ENCODE results near the gene CHST8. TPM values are rescaled to one million over a fixed set of nuclear protein-coding genes. Genes with fewer than 3 reads are reported as not detected.

Gene CHST8
- total RNA-seq, 1 donor from 2014 or later: not detected

- FAIRE-seq (no peak), DNase-seq (ENCODE audit: low read depth) (no peak)
- H3K27me3 Mint-ChIP-seq (ENCODE audit: low read depth, unreplicated experiment): peaks cover 60% of the 10 kb centered on the region
- Histone ChIP-seq H3K9ac (ENCODE audit: low read length) (no peak overlapping the region), H2AFZ (ENCODE audit: low read depth, low read length) (no peak overlapping the region), H3K4me1 (ENCODE audit: insufficient read depth, low read length) (no peaks in the 10 kb centered on the region), H3K27me3 (ENCODE audit: insufficient read depth, low read length) (peaks cover 12% of the 10 kb centered on the region), H3K36me3 (ENCODE audit: insufficient read depth, low read length) (no peaks in the 10 kb centered on the region), H3K4me2 (ENCODE audit: low read length) (no peak overlapping the region), H3K4me3 (ENCODE audit: insufficient read depth, low read depth, low read length) (no peak overlapping the region), H4K20me1 (ENCODE audit: insufficient read depth, low read length) (no peaks in the 10 kb centered on the region), H3K27ac (ENCODE audit: low read depth, low read length) (no peak overlapping the region), H3K79me2 (ENCODE audit: insufficient read depth, low read length) (no peaks in the 10 kb centered on the region), H3K9me3 (ENCODE audit: insufficient read depth, low read depth, low read length) (no peaks in the 10 kb centered on the region)
- no peak overlapping the region for H3K4me3 Mint-ChIP-seq (ENCODE audit: unreplicated experiment)
- H3K4me1 Mint-ChIP-seq (ENCODE audit: low read depth, unreplicated experiment): no peaks in the 10 kb centered on the region
- TF ChIP-seq EZH2 (IDR thresholded peaks at IDR 0.05; ENCODE audit: insufficient read depth, low read length) (no peak), CTCF (IDR thresholded peaks at IDR 0.05; ENCODE audit: insufficient read depth, low read depth, low read length) (no peak)
- no peaks in the 10 kb centered on the region for H3K9me3 Mint-ChIP-seq (ENCODE audit: unreplicated experiment)
- no peak overlapping the region for H3K27ac Mint-ChIP-seq (ENCODE audit: unreplicated experiment)
- H3K36me3 Mint-ChIP-seq (ENCODE audit: low read depth, unreplicated experiment): no peaks in the 10 kb centered on the region
Measured at GRCh38 chr19:33684538-33685232, 62.9 kb downstream of the CHST8 start.

- H3K4me3 Mint-ChIP-seq (ENCODE audit: unreplicated experiment): no peak overlapping the region
- DNase-seq (ENCODE audit: low read depth): no peak
- H3K4me1 ChIP-seq (ENCODE audit: insufficient read depth, low read length): no peaks in the 10 kb centered on the region
Measured at GRCh38 chr19:33685541-33685940, 63.8 kb downstream of the CHST8 start.

More at GRCh38 chr19:33685541-33685940, 63.8 kb downstream of the CHST8 start:
- Histone ChIP-seq H3K79me2 (ENCODE audit: insufficient read depth, low read length) (no peaks in the 10 kb centered on the region), H4K20me1 (ENCODE audit: insufficient read depth, low read length) (no peaks in the 10 kb centered on the region), H3K4me2 (ENCODE audit: low read length) (no peak overlapping the region), H3K4me3 (ENCODE audit: insufficient read depth, low read depth, low read length) (no peak overlapping the region), H2AFZ (ENCODE audit: low read depth, low read length) (no peak overlapping the region), H3K36me3 (ENCODE audit: insufficient read depth, low read length) (no peaks in the 10 kb centered on the region), H3K27ac (ENCODE audit: low read depth, low read length) (no peak overlapping the region), H3K9ac (ENCODE audit: low read length) (no peak overlapping the region), H3K9me3 (ENCODE audit: insufficient read depth, low read depth, low read length) (no peaks in the 10 kb centered on the region), H3K27me3 (ENCODE audit: insufficient read depth, low read length) (peaks cover 12% of the 10 kb centered on the region)
- FAIRE-seq: no peak
- Mint-ChIP-seq H3K27me3 (ENCODE audit: low read depth, unreplicated experiment) (peaks cover 55% of the 10 kb centered on the region), H3K4me1 (ENCODE audit: low read depth, unreplicated experiment) (peaks cover 4% of the 10 kb centered on the region), H3K27ac (ENCODE audit: unreplicated experiment) (no peak overlapping the region), H3K9me3 (ENCODE audit: unreplicated experiment) (no peaks in the 10 kb centered on the region), H3K36me3 (ENCODE audit: low read depth, unreplicated experiment) (no peaks in the 10 kb centered on the region)
- TF ChIP-seq EZH2 (IDR thresholded peaks at IDR 0.05; ENCODE audit: insufficient read depth, low read length) (no peak), CTCF (IDR thresholded peaks at IDR 0.05; ENCODE audit: insufficient read depth, low read depth, low read length) (no peak)
